GM23248 (cell line): ENCODE results near the gene OSER1.
"Not testable (repeated sequence)": the region's sequence is repeated elsewhere in the genome, so short reads cannot be mapped to it uniquely, and the experiment has no call there.

Source experiments
- EZH2 ChIP-seq: fragments of 200-600 bp; sonication (generic); IDR thresholded peaks from 2 replicates; pipeline ENCODE4 v1.6.1; 2018; ENCODE audit warnings: antibody characterized with exemption, mild to moderate bottlenecking; ENCODE audit not compliant: insufficient read depth, poor library complexity, severe bottlenecking
- EZH2phosphoT487 ChIP-seq: fragments of 200-600 bp; sonication (generic); IDR thresholded peaks from 2 replicates; pipeline ENCODE4 v1.6.1; 2018; ENCODE audit warnings: antibody characterized with exemption, moderate library complexity, mild to moderate bottlenecking, low read depth; ENCODE audit not compliant: insufficient read depth

DNA sequence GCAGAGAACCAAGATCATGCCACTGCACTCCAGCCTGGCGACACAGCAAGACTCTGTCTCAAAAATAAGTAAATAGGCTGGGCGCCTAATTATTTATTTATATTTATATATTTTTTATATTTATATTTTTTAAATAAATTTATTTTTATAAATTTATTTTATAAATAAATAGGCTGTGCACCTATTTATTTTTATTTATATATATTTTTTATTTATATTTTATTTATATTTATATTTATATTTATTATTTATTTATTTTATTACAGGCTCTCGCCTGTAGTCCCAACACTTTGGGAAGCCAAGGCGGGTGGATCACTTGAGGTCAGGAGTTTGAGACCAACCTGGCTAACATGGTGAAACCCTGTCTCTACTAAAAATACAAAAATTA lies 21.9 kb upstream of the OSER1 start:
- not testable (repeated sequence) for TF ChIP-seq EZH2, EZH2phosphoT487
